ENCODE measurements around the gene ADAMTS3.

Gene ADAMTS3

GRCh38 chr4:72442715-72443114 lies 126.3 kb downstream of the ADAMTS3 start:
- no peak for DNase-seq (ENCODE audit: extremely low read depth, low read depth)

GRCh38 chr4:72442147-72442546 lies 126.9 kb downstream of the ADAMTS3 start:
- no peak for TF ChIP-seq CTCF (IDR thresholded peaks at IDR 0.05; ENCODE audit: low read depth, low read length, missing control alignments)
- no peak for DNase-seq (ENCODE audit: extremely low read depth, low read depth)
- no peak overlapping the region for H3K4me3 ChIP-seq (replicated peaks; ENCODE audit: low read depth, low read length)

More at GRCh38 chr4:72442715-72443114, 126.3 kb downstream of the ADAMTS3 start:
- TF ChIP-seq CTCF (IDR thresholded peaks at IDR 0.05; ENCODE audit: low read depth, low read length, missing control alignments): no peak
- H3K4me3 ChIP-seq (replicated peaks; ENCODE audit: low read depth, low read length): no peak overlapping the region

- no peak for DNase-seq (ENCODE audit: extremely low read depth, low read depth)
- no peak for TF ChIP-seq CTCF (IDR thresholded peaks at IDR 0.05; ENCODE audit: low read depth, low read length, missing control alignments)
- no peak overlapping the region for H3K4me3 ChIP-seq (replicated peaks; ENCODE audit: low read depth, low read length)
These were observed 128.6 kb downstream of the ADAMTS3 start for GRCh38 chr4:72440386-72440785.

- DNase-seq (ENCODE audit: extremely low read depth, low read depth): no peak
- no peak overlapping the region for H3K4me3 ChIP-seq (replicated peaks; ENCODE audit: low read depth, low read length)
- TF ChIP-seq CTCF (IDR thresholded peaks at IDR 0.05; ENCODE audit: low read depth, low read length, missing control alignments): no peak
These were observed 136.0 kb downstream of the ADAMTS3 start for GRCh38 chr4:72432975-72433374.

GRCh38 chr4:72432282-72432681 lies 136.7 kb downstream of the ADAMTS3 start:
- no peak for TF ChIP-seq CTCF (IDR thresholded peaks at IDR 0.05; ENCODE audit: low read depth, low read length, missing control alignments)
- no peak overlapping the region for H3K4me3 ChIP-seq (replicated peaks; ENCODE audit: low read depth, low read length)
- DNase-seq (ENCODE audit: extremely low read depth, low read depth): no peak

GRCh38 chr4:72430988-72431387 lies 138.0 kb downstream of the ADAMTS3 start:
- no peak overlapping the region for H3K4me3 ChIP-seq (replicated peaks; ENCODE audit: low read depth, low read length)
- no peak for DNase-seq (ENCODE audit: extremely low read depth, low read depth)
- TF ChIP-seq CTCF (IDR thresholded peaks at IDR 0.05; ENCODE audit: low read depth, low read length, missing control alignments): no peak

- TF ChIP-seq CTCF (IDR thresholded peaks at IDR 0.05; ENCODE audit: low read depth, low read length, missing control alignments): no peak
- peak; percentile 52 for DNase-seq (ENCODE audit: extremely low read depth, low read depth)
- H3K4me3 ChIP-seq (replicated peaks; ENCODE audit: low read depth, low read length): no peak overlapping the region
These were observed 139.0 kb downstream of the ADAMTS3 start for GRCh38 chr4:72430050-72430449.

Data from HFF-Myc (cell line).